Subcutaneous adipose tissue (tissue), 4 donors: Measurements from ENCODE around the gene CILP2. TPM values are rescaled to one million over a fixed set of nuclear protein-coding genes. Genes with fewer than 3 reads are reported as not detected.

Source experiments
- CTCF ChIP-seq: fragments of 450-650 bp; IDR thresholded peaks from one replicate; pipeline ENCODE4 v1.5.1; 2016; ENCODE audit warnings: low read depth, mild to moderate bottlenecking, control low read depth, antibody characterized with exemption, moderate library complexity
- total RNA-seq, 4 donors: library from RNA; depleted of rRNA; stranded (reverse); fragments of >200 nt; gene quantifications; one replicate each; pipeline ENCODE4 v1.1.0, GENCODE V29; 2016

CILP2 gene
- total RNA-seq, 4 donors from 2014 or later, result 0.38 to 0.85 TPM; not detected in 2

GRCh38 chr19:19588546-19588945, 50.5 kb downstream of the CILP2 start:
- no peak for TF ChIP-seq CTCF

- no peak for TF ChIP-seq CTCF
Observed at GRCh38 chr19:19591133-19591825, 53.2 kb downstream of the CILP2 start.

GRCh38 chr19:19592690-19593089, 54.6 kb downstream of the CILP2 start:
- TF ChIP-seq CTCF, result no peak

GRCh38 chr19:19594381-19594780, 56.3 kb downstream of the CILP2 start:
- no peak for TF ChIP-seq CTCF

- TF ChIP-seq CTCF, result no peak
Observed at GRCh38 chr19:19595171-19595701, 57.2 kb downstream of the CILP2 start.

Other genes with a start within 250 kb of the CILP2 start
- gene SUGP1, start 217.8 kb upstream of the CILP2 start, total RNA-seq, result 10 to 100 TPM; 15.5 to 37.3 (median 24.0) TPM
- 10 to 100 TPM; 20.9 to 78.2 (median 43.9) TPM for gene MAU2, start 217.4 kb upstream of the CILP2 start, total RNA-seq
- 10 to 100 TPM; 24.0 to 32.0 (median 28.9) TPM for gene GATAD2A, start 132.6 kb upstream of the CILP2 start, total RNA-seq
- gene TSSK6, start 22.7 kb upstream of the CILP2 start, total RNA-seq, result 1 to 10 TPM in 3 of 4 donors, under 1 TPM in 1; 0.57 to 2.2 (median 1.3) TPM
- gene NDUFA13, start 22.0 kb upstream of the CILP2 start, total RNA-seq, result 10 to 100 TPM; 26.6 to 83.0 (median 36.0) TPM
- gene YJEFN3, start 9.4 kb upstream of the CILP2 start, total RNA-seq, result 1 to 10 TPM in 1 of 4 donors, under 1 TPM in 3; 0.33 to 1.1 (median 0.80) TPM
- gene PBX4, start 80.4 kb downstream of the CILP2 start, total RNA-seq, result 1 to 10 TPM; 1.6 to 4.0 (median 2.4) TPM
- gene LPAR2, start 90.0 kb downstream of the CILP2 start, total RNA-seq, result 1 to 10 TPM in 3 of 4 donors, under 1 TPM in 1; 0.65 to 8.8 (median 3.0) TPM
- gene GMIP, start 105.4 kb downstream of the CILP2 start, total RNA-seq, result 10 to 100 TPM in 3 of 4 donors, 1 to 10 TPM in 1; 5.2 to 18.9 (median 16.5) TPM
- 100 to 1,000 TPM in 3 of 4 donors, 10 to 100 TPM in 1; 33.4 to 272 (median 109) TPM for gene ATP13A1, start 125.4 kb downstream of the CILP2 start, total RNA-seq
- 10 to 100 TPM in 1 of 4 donors, 1 to 10 TPM in 3; 4.5 to 11.6 (median 5.6) TPM for gene ZNF101, start 130.6 kb downstream of the CILP2 start, total RNA-seq
- 1 to 10 TPM; 5.7 to 9.6 (median 8.2) TPM for gene ZNF14, start 194.8 kb downstream of the CILP2 start, total RNA-seq